Hematopoietic multipotent progenitor cell treated with erythropoietin and hydrocortisone succinate and interleukin-3 and kit ligand, for 8 days (in vitro differentiated cells): Measurements from ENCODE around the gene MLXIPL.
"Not testable (repeated sequence)": the region's sequence is repeated elsewhere in the genome, so short reads cannot be mapped to it uniquely, and the experiment has no call there.

Experiments used
- DNase-seq: peaks from one replicate; pipeline ENCODE4 v3.0.0-alpha.2; 2015

Gene MLXIPL

DNA sequence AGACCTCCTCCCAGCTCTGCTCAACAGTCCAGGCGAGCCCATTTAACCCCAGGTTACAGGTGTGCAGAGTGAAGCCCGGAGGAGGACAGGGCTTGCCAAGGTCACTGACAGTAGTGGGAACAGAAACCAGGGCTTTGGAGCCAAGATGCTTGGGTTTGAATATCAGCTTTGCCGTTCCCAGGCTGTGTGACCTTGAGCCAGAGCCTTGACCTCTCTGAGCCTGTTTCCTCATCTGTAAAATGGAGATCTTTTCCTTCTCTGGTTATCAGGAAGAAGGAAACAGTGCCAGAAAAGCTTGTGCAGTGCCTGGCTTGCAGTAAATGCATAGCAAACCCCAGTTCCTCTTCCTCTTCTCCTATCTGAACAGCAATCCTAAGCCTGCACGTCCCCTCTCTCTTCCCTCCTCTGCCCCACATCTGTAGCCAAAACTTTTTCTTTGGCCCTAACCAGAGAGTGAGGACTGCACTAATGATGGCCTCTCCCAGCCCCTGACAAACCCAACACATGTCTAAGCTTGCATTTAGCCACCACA lies 21.4 kb upstream of the MLXIPL start:
- DNase-seq, result no peak

DNA sequence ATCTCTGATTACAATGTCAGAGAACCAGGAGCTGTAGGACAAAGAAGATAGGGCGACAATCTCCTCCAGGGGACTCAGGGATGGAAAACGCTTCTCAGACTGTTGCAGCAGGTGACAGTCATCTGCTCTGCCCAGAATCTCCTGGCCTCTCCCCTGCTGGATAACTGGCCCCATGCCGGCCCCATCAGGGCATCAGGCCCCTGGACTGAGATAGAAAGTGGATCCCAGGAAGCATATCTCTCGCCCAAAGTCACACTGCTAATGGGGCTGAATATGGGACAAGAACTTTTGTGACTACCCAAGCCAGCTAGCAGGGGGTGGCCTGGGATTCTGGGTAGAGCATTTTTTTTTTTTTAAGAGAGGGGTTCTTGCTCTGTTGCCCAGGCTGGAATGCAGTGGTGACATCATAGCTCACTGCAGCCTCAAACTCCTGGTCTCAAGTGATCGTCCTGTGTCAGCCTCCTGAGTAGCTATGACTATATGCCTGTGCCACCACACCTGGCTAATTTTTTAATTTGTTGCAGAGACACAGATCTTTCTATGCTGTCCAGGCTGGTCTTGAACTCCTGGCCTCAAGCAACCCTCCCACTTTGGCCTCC lies 20.5 kb upstream of the MLXIPL start:
- no peak for DNase-seq

DNA sequence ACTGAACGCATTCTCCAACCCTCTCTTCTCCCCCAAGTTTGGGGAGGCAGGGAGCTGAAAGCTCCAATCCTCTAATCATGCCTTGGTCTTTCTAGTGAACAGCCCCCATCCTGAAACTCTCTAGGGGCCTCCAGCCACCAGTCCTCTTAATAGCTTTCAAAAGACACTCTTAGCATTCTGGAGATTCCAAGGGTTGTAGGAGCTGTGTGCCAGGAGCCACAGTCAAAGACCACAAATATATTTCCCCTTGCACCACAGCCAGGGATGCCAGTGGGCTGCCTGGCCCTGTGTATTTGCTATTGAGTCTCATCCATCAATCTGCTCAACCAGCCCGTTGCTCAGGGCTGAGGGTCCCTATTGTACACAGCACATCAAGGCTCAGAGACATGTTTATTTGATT lies 18.5 kb upstream of the MLXIPL start:
- no peak for DNase-seq

DNA sequence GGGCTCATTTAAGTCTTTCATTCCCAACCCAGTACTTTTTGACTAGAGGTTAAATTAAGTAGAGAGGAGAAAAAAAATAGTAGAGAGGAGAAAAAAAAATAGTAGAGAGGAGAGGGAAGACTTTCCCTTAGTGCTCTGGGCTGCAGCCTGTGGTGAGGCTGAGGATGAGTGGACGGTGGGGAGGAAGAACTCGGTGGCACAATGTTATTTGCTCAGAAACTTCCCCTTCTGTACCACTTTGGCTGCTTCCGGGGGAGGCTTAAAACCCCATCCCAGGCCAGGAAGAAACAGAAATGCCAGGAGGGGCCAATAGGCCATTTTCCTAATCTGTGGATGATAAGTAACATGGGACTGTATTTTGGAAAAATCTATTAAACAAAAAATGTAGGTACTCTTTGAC lies 14.6 kb upstream of the MLXIPL start:
- DNase-seq, result no peak

DNA sequence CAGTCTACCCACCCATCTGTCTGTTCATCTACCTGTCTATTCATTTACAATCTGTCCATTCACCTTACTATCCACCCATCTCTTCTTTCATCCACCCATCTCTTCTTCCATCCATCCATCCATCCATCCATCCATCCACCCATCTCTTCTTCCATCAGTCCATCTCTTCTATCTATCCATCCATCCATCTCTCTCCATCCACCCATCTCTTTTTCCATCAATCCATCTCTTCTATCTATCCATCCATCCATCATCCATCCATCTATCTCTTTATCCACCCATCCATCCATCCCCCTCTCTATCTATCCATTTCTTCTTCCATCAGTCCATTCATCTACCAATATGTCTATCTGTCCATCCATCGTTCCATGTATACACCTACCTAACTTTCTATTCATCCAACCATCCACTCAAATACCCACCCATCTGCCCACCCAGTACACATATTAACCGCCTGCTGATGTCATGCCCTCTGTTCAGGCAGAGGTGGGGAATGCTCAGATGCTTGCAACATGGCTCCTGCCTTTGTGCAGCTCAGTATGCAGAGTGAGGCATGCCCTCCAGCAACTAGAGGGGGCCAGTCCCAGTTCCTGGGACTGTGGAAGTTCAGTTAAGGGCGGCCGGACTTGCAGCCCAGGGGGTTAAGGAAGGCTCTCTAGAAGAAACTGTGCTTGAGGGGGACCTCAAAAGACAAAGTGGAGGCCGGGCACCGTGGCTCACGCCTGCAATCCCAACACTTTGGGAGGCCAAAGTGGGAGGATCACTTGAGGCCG lies 11.3 kb upstream of the MLXIPL start:
- DNase-seq, result no peak

DNA sequence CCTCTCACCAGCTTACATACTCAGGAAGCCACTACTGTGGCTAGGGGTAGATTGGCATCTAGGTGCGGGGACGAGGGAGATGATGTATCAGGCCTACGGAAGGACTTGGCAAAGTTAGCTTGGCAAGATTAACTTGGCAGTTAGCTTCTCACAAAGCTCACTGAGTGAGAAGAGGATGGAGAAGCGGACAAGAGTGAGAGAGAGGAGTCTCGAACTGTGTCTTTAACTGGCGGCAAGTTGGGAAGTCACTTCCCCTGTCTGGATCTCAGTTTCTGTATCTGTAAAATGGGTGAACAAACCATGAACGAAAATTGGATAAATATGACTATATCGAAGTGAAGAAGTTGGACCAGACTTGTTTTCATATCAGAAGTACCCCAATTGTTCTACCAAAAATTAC lies 9.5 kb upstream of the MLXIPL start:
- DNase-seq, result no peak

DNA sequence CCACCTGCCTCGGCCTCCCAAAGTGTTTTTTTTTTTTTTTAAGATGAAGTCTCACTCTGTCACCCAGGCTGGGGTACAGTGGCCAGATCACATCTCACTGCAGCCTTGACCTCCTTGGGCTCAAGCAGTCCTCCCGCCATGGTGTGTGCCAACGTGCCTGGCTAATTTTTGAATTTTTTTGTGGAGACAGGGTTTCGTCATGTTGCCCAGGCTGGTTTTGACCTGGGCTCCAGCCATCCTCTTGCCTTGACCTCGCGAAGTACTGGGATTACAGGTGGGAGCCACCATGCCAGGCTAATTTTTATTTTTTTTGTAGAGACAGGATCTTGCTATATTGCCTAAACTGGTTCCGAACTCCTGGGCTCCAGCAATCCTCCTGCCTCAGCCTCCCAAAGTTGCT lies 9.0 kb upstream of the MLXIPL start:
- DNase-seq, result no peak

DNA sequence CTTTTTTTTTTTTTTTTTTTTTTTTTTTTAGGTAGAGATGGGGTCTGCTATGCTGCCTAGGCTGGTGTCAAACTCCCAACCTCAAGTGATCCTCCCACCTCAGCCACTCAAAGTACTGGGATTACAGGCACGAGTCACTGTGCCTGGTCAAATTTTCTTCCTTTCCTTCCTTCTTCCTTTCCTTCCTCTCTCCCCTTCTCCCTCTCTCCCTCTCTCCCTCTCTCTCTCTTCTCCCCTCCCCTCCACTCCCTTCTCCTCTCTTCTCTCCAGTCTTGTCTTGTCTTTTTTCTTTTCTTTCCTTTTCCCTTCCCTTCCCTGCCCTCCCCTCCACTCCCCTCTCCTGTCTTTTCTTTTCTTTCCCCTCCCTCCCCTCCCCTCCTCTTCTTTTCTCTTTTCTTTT lies 7.2 kb upstream of the MLXIPL start:
- no peak for DNase-seq

DNA sequence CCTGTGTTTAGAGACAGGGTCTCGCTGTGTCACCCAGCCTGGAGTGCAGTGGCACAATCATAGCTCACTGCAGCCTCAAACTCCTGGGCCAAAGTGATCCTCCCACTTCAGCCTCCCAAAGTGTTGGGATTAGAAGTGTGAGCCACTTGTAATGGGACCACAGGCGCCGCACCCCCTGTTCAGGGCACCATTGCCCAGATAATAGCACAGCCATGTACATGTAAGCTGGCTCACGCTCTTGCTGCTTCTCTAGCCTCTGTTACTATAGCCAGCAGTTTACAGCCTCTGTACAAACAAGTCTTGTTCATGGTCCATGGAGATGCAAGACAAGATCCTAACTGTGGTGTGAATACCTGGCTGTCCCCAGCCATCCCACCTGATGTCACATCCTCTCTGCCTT lies 4.2 kb upstream of the MLXIPL start:
- no peak for DNase-seq

DNA sequence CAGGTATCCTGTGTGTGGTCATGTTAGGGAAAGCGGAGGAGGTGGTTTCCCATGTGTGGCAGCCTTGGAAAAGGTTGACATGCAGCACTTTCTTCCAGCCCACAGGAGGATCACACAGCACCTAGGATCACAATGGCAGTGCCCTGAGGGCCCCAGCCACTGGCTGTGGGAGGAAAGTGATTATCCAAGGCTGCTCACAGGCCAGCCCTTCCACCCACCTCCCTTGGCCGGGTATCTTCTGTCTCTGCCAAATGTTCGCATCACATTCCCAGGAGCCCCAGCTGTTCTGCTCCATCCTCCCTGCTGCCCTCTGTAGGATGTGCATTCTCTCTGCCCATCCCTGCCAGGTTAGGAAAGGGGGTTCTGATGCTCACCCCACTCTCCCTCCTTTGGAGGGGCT lies 2.5 kb upstream of the MLXIPL start:
- no peak for DNase-seq

DNA sequence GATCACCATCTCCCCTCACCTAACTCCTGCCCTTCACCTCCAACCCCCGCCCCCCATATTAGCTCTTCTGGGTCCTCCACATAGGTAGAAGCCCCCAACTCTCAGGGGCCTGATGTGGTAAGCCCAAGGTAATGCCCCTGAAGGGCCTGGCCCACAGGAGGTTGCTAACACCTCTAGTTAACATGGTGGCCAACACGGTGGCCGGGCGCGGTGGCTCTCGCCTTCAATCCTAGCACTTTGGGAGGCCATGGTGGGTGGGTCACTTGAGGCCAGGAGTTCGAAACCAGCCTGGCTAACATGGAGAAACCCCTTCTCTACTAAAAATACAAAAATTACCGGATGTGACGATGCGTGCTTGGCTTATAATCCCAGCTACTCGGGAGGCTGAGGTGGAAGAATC lies 954 bp upstream of the MLXIPL start:
- no peak for DNase-seq

DNA sequence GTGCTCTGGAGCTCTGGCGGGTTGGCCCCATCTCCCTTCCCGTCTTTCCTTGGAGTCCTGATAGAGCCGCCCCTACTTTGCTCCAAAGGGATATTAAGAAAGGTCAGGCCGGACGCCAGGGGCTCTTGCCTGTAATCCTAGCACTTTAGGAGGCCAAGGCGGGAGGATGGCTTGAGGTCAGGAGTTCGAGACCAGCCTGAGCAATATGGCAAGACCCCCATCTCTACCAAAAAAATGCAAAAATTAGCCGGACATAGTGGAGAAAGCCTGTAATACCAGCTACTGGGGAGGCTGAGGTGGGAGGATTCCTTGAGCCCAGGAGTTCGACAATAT lies 313 bp upstream of the MLXIPL start:
- DNase-seq, result no peak

DNA sequence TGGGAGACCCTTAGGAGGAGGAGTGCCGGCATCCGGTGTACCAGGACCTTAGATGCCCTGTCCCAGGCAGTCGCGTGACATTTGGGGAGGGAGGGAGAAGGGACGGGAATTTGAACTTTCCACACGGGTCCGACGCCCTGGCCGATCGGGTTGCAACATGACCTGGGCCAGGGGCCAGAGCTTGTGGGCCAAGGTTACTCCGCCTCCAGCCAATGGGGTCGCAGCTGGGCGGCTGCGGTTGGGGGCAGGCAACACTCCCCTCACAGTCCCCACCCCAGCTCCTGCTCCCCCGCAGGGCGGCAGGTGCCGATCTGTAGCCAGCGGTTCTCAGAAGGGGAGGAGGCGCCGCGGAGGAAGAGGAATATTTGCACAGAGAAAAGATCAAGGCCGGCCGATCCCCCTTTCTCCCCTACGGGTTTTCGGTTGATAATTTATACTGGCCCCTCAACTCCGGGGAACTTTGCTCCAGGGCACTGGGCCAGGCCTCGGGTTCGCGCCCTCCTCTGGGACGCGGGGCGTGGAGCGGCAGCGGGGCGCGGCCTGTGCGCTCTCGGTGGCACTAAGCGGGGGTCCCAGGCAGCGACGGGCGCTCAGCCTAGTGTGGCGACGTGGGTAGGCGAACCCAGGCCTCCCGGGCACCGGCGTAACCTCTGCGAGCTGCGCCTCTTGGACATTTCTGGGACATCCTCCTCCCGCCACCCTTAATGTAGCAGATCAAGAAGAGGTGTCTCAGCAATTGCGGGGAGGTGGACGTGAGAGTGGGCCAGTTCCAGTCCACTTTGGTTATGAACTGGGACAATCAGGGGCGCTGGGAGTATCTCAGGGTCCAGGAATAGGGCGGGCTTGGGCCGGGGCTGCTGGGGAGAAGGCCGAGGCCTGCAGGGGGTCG lies 1.2 kb downstream of the MLXIPL start:
- no peak for DNase-seq

DNA sequence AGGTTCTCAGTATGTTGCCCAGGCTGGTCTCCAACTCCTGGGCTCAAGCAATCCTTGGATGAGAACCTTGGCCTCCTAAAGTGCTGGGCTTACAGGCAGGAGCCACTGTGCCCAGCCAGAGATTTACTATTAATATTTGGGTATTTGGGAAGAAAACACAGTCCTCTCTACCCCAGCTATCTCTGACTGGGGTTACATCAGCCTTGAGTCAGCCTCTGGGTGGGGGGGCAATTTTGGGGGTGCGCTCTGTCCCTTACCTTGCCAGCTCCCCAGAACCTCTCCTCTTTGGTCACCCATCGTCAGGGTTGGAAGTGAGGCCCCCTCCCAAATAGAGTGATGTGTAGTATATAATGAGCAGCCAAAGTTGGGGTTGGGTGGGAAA lies 1.8 kb downstream of the MLXIPL start:
- no peak for DNase-seq

DNA sequence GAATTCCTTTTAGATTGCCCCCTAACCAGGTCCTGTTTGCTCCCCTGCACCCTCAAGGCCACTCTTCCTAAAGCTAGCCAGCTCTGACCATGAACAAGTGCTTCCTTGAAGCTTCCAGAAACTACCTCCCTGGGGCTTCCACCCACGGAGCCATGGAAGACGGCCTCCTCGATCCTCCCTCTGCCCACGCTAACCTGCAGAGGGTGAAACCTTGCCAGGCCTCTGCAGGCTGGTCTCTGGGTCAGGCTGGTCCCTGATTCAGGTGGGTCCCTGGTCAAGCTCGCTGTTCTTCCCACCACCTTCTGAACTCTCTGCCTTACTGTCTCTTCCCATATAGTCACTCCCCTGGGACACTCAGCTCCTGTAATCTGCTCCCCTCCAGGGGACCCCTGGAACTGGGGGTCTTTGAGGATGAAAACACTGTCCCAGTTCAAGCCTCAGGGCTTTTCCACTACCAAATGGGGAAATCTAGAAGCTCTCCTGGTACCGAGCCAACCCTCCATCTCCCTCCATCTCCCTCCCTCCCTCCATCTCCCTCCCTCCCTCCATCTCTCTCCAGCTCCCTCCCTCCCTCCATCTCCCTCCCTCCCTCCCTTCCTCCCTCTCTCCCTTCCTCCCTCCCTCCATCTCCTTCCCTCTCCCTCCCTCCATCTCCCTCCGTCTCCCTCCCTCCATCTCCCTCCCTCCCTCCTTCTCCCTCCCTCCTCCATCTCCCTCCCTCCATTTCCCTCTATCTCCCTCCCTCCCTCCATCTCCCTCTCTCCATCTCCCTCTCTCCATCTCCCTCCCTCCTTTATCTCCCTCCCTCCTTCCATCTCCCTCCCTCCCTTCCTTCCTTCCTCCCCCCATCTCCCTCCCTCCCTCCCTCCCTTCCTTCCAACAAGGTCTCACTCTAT lies 2.9 kb downstream of the MLXIPL start:
- DNase-seq, result no peak

DNA sequence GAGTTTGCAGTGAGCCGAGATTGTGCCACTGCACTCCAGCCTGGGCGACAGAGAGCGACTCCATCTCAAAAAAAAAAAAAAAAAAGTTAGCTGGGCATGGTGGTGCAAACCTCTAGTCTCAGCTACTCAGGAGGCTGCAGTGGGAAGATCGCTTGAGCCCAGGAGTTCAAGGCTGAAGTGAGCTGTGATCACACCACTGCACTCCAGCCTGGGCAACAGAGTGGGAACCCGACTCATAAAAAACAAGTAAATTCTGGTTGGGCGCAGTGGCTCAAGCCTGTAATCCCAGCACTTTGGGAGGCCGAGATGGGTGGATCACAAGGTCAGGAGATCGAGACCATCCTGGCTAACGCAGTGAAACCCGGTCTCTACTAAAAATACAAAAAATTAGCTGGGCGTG lies 4.9 kb downstream of the MLXIPL start:
- not testable (repeated sequence) for DNase-seq

DNA sequence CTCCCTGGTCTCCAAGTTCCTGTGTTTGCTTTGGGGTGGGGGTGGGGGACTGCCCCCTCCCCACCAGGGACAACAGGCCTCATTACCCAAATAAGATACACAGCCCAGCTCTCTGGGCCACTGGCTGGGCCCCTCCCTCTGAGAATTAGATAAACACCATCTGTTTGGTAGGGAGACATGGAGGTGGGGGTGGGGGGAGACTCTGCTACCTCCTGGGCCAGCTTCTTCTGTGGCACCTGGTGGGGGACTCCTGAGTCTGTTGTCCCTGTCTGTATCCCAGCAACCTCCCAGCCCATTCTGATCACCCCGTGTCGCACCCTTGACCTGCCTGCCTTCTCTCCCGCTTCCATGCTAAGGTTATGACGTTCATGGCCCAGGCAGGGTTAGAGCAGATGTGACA lies 5.8 kb downstream of the MLXIPL start:
- DNase-seq, result no peak

DNA sequence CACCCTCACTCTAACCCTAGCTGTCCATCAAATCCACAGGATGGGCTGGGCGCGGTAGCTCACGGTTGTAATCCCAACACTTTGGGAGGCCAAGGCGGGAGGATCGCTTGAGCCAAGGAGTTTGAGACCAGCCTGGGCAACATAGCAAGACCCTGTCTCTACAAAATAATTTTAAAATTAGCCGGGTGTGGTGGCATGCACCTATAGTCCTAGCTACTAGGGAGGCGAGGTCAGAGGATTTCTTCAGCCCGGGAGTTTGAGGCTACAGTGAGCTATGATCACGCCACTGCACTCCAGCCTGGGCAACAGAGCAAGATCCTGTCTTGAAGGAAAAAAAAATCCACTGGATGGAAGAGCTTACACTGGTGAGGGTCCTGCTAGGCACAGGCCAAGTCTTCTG lies 6.8 kb downstream of the MLXIPL start:
- not testable (repeated sequence) for DNase-seq

DNA sequence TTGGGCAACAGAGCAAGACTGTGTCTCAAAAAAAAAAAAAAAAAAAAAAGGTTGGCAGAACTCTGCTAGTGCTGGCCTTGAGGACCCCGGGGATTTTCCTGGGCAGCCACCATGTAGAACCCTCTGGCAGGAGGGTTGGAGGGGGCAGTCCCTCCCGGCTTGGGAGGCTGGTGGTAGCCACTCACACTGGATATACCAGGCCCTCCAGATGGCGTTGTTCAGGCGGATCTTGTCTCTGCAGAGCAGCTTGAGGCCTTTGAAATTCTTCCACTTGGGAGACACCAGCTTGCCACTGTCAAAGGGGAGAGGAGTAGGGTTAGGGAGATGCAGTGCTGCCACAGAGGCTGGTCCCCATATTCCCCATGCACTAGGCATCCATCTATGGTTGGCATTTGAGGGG lies 8.4 kb downstream of the MLXIPL start:
- DNase-seq, result peak; percentile 31

DNA sequence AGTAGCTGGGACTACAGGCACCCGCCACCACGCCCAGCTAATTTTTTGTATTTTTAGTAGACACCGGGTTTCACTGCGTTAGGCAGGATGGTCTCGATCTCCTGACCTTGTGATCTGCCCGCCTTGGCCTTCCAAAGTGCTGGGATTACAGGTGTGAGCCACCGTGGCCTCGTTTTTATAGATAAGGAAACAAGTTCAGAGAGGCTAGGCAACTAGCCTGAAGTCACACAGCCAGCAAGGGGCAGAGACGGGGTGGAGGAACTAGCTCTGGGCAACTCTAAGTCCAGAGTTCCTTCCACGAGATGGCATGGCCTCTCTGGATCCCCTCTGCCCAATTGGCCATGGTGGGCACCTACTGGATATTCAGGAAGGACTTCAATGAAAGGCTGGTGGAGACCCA lies 9.4 kb downstream of the MLXIPL start:
- DNase-seq, result not testable (repeated sequence)

DNA sequence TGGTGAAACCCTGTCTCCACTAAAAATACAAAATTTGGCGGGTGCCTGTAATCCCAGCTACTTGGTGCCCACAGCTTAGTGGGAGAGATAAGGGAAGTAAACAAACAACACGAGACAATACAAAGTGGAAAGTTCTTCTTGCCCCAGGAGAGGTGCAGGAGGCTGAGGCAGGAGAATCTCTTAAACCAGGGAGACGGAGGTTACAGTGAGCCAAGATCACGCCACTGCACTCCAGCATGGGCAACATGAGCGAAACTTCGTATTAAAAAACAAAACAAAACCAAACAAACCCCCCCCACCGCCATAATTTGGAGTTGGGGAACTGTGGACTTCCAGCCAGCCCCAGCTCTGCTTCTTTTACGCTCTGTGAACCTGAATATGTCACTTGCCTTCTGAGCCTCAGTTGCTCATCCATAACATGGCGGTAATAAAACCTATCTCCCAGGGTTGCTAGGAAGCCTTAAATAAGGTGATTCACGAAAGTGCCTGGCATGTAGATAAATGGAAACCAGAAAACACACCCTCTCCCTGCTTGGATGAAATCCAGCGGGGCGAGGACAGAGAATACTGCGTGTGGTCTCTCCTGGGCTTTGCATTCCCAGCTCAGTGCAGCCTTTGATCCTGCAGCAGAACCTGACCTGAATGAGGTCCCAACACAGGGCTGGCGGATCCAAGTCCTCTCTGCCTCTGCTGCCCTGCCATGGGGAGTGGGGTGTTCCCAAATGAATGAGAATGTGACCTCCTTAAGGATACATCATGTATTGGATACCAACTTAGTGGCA lies 10.2 kb downstream of the MLXIPL start:
- DNase-seq, result peak; percentile 52
